ENCODE data around the gene PDE4D.

PDE4D gene

DNA sequence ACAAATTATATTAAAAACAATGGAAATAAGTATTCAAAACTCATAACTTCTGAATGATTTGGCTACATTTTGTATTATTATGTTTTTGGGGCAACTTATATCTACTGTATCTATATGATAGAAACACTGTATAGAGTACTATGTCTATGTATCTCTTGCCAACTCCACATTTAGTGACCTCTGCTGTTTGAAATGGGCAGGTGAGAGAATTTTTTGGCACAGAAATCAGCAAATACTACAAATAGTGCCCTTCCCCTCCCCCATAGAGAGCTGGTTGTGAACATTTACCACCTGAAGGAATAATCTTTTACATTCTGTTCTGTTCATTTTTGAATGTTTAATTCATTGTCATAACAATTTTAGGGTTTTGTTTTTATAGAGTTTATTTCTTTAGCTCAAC is 545.3 kb downstream of the PDE4D start:
- DNase-seq, result no peak

GRCh38 chr5:59346982-59347381 is 546.5 kb downstream of the PDE4D start:
- DNase-seq, result no peak

- no peak for DNase-seq
Measured at GRCh38 chr5:59346514-59346913, 547.0 kb downstream of the PDE4D start.

DNA sequence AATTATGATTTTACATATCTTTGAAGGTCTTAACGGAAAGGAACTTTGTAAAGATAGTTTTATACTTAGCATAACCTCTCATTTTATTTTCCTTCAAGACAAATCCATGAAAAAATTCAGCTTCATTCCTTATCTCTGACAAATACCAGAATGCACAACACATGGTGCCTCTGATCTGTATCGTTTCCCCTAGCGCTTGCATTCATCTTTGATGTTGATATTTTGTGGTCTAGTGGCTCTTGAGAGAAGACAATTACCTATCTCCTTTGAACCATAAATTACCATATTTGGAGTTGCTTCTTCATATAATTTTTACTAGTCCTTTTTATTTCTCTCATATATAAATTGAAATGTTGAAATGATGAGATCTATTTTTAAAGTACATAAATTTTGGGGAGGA is 551.3 kb downstream of the PDE4D start:
- DNase-seq, result no peak

DNA sequence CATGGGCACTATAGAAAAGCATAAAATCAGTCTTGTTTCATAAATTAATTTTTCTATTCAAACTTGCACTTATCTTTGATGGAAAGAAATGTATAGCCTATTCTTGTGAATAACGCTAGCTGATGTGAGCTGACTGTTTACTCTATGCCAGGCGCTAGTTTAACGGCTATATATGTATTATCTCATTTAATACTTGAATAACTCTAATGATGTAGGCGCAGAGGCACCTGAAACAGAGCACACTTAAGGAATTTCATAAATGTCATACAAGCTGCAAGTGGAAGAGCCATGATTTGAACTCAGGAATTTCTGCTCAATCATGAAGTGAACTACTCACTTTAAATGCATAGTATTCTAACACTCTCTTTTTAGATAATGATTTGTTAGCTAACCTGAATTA is 551.8 kb downstream of the PDE4D start:
- no peak for DNase-seq

DNA sequence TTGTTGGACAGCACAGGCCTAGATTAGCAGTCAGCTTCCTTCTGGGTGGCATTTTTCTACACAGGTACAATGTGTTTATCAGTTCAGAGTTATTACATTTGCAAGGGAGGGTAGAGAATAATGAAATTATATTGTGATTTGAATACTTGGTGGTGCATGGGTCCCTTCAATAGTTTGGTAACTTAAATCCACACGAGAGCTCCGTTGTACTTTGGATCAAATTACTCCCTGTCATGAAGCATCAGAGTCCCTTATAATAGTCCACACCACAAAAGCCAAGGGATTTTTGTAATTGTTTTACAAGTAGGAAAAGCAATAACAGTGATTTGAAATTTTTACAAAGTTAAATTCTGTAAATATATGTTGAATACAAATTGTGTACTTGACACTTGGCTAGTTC is 552.4 kb downstream of the PDE4D start:
- no peak for DNase-seq

DNA sequence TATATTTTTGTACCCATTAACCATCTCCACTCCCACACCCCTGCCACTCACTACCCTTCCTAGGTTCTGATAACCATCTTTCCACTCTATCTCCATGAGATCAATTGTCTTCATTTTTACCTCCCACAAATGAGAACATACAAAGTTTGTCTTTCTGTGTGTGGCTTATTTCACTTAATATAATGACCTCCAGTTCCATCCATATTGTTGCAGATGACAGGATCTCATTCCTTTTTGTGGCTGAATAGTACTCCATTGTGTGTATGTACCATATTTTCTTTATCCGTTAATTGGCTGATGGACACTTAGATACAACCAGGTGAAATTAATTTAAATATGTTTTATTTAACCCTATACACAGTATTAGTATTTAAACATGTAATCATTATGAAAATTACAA is 552.9 kb downstream of the PDE4D start:
- no peak for DNase-seq

GRCh38 chr5:59337240-59337639 is 556.3 kb downstream of the PDE4D start:
- no peak for DNase-seq

- DNase-seq, result no peak
Measured at GRCh38 chr5:59335544-59335943, 558.0 kb downstream of the PDE4D start.

- peak; percentile 73 for DNase-seq
Measured at GRCh38 chr5:59333416-59333815, 560.1 kb downstream of the PDE4D start.

DNA sequence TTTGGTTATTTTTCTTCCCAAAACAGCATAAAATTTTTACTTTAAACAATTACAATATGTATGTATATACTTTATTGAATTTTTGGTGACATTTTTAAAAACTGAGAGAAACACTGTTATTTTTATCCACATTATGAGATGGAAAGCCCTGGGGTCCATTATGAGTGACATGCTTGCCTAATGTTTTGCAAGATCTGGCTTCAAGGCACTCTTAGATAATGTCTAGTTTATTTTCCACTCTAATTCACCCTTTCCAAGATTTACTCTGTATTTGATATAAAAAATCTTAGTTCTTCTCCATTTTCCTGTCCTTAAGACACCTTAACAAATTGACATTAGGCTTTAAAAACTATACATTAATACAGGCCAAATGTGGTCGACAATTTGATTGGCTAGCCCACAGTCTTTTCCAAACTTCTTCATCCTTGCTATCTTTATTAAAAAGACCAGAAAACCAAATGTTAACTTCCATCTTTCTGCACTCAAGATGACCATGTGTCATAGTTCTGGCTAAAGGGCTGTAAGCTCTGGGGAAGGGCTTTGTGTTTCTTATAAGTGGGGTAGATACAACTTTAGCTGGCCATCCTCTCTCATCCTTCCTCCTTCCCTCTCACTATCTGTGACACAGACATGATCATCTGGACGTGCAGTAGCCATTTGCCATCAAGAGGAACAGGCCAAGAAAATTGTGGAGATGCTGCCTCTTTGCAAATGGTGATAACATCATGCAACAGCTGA is 561.1 kb downstream of the PDE4D start:
- no peak for DNase-seq

- DNase-seq, result no peak
Measured at GRCh38 chr5:59330680-59331079, 562.8 kb downstream of the PDE4D start.

DNA sequence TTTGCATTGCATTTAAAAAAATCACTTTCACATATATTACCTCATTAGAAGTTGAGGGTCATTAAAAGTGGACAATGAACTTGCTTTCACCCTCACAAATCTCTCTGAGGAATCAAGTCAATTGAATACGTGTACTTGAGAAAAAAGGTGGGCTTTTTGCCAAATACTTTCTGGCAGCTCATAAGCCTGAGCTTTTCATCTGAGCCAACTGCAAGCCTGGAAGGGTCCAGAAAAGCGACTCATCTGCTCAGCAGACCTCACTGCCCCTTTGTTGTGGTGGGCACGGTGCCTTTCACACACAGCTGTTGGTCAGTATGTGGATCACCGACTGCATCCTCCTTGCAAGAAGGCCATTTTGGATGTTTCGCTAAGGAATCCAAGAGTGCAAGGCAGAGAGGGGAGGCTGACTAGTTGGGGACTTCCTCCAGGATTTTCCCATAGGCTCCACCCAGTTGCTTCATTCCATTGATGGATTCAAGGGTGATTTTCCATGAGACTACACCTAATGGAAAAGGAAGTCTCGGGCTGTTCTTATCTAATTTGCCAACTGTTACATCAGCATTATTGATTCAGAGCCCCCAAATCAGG is 564.7 kb downstream of the PDE4D start:
- peak; percentile 85 for DNase-seq

GRCh38 chr5:59327191-59327980 is 566.1 kb downstream of the PDE4D start:
- DNase-seq, result no peak

DNA sequence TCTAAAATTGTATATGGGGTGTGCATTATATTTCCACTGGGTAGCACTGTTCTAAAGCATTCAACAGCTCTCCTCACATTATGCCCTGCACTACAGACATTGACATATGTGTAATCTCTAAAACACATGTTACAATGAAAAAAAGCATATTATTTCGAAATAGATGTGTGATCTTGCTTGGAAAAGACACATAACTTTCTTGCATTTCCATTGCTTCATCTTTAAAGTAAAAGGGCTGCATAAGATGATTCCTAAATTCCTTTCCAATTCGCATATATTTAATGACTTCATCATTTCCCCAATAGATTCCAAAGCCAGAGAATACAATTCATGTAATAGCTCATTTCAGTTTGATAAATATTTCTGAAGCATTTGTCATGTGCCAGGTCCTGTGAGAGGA is 566.9 kb downstream of the PDE4D start:
- DNase-seq, result no peak

- DNase-seq, result no peak
Measured at GRCh38 chr5:59325070-59325469, 568.5 kb downstream of the PDE4D start.

DNA sequence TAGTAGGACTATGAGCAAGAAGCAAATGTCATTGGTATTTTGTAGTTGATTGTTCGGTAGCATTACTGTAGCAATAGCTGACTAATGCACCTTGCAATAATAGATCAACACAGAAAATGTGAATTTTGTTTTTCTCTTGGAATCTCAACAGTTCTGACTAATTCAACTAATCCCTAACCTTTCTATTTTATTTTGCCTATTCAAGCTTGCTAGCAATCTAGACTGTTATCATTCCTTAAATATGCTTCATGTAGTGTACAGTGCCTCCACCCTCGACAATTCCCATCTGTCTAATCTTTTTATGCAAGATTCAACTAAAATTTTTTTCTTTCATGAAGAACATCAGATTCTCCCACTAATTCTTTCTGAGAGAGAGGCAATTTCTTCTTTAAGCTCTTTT is 570.6 kb downstream of the PDE4D start:
- no peak for DNase-seq

DNA sequence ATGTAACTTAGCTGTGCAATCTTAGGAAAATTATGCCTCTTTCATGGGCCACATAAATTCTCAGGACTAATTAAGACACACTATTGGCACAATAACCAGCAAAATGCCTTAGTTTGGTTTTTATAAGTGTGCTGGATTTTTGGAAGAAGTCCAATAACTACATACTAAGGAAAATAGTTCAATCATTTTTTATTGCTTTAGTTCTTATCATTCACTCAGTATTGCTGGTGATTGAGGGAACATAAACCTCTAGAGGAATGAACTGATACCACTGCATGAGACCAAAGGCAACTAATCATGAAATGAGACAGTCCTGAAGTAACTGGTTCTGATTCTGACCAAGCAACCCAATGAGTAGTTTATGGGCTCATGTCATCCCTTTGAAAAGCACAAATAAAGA is 571.5 kb downstream of the PDE4D start:
- no peak for DNase-seq

GRCh38 chr5:59321642-59322041 is 571.9 kb downstream of the PDE4D start:
- no peak for DNase-seq

DNA sequence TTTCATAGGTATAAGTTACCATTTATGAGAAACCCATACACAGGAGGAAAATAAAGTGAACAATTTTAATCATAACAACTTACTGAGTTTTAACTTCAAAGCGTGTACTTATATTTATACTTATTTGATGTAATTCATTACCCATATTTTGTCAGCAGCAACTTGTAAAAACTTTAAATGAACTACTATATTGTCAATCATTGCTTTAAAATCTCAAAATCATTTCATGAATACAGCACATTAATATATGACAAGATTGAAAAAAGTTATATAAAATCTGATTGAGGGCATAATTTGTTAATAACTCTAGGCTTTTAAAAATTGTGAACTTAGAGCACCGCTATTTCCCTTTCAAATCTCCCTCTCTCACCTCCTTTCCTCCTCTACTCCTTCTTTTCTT is 573.1 kb downstream of the PDE4D start:
- DNase-seq, result no peak

DNA sequence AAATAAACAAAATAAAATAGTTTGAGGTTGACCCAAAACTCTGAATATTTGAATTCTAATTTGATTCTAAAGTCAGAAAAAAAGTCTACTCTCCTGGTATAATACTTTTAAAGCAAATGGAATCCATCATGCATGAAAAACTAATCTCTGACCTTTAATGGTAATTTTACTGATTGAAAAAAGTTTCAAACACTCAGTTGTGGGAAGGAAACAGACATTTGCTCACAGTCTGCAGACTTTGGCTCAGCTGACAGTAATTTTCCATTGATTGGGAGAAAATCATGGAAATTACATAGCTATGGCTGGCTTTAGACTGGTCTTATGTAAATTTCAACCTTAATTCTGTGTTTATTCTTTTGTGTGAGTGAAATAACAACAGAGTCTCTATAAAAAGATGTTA is 574.3 kb downstream of the PDE4D start:
- no peak for DNase-seq

- DNase-seq, result no peak
Measured at GRCh38 chr5:59317774-59318205, 575.7 kb downstream of the PDE4D start.

DNA sequence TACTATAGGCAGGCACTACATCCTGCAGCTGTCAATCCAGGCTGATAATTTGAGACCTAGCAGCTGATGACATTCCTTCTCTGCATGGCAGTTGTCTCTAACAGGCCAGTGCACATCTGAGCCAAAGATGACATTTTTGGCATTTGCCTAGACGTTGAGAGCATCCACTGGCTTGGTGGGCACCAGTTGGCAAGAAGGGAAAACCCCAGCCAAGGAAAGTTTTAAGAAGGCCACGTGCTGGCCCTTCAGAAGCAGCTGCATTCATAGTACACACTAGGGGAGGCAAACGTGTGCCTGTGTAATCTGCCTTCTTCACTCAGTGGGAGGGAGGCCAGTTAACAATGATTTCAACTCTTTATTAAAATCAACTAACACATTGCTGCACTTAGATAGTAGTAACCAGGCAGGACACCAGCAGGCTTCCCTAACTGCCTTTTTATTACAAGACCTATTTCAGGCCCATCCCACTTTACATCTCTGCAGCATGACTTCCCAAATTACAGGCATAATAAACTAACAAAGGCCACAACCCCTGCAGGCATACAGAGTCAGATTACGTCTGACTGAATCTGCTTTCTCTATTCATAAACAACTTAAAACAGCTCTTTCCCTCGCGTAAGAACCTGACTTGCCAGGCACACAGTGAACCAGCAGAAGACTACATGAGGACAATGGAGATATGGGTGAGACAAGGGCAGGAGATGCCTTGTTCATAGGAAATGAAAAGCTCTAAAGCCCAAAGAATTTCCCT is 576.3 kb downstream of the PDE4D start:
- DNase-seq, result peak; percentile 55
